NCI-H1048 (cell line): ENCODE measurements around the gene RAD51B.

Experiments
- DNase-seq: peaks from one replicate; lab custom pipeline; 2025; lab: John Stamatoyannopoulos, UW

Gene RAD51B

GRCh38 chr14:68392393-68393141 lies 573.0 kb downstream of the RAD51B start:
- DNase-seq = no peak

- no peak for DNase-seq
Observed at GRCh38 chr14:68393259-68393658, 573.7 kb downstream of the RAD51B start.

- DNase-seq = no peak
Observed at GRCh38 chr14:68394118-68394763, 574.7 kb downstream of the RAD51B start.

- no peak for DNase-seq
Observed at GRCh38 chr14:68394764-68395143, 575.2 kb downstream of the RAD51B start.

GRCh38 chr14:68395604-68396003 lies 576.0 kb downstream of the RAD51B start:
- DNase-seq = no peak

GRCh38 chr14:68396461-68396860 lies 576.9 kb downstream of the RAD51B start:
- DNase-seq = no peak

- DNase-seq = no peak
Observed at GRCh38 chr14:68397371-68397811, 577.8 kb downstream of the RAD51B start.

- no peak for DNase-seq
Observed at GRCh38 chr14:68397822-68398221, 578.2 kb downstream of the RAD51B start.

GRCh38 chr14:68398370-68398769 lies 578.8 kb downstream of the RAD51B start:
- no peak for DNase-seq

- no peak for DNase-seq
Observed at GRCh38 chr14:68399971-68400370, 580.4 kb downstream of the RAD51B start.

GRCh38 chr14:68401317-68401716 lies 581.7 kb downstream of the RAD51B start:
- no peak for DNase-seq

- DNase-seq = no peak
Observed at GRCh38 chr14:68401855-68402254, 582.3 kb downstream of the RAD51B start.

GRCh38 chr14:68402525-68403101 lies 583.0 kb downstream of the RAD51B start:
- DNase-seq = no peak

- no peak for DNase-seq
Observed at GRCh38 chr14:68403191-68404145, 583.9 kb downstream of the RAD51B start.

GRCh38 chr14:68404146-68404527 lies 584.6 kb downstream of the RAD51B start:
- DNase-seq = no peak

- DNase-seq = no peak
Observed at GRCh38 chr14:68404652-68405183, 585.1 kb downstream of the RAD51B start.

- no peak for DNase-seq
Observed at GRCh38 chr14:68405961-68406360, 586.4 kb downstream of the RAD51B start.

GRCh38 chr14:68407285-68407684 lies 587.7 kb downstream of the RAD51B start:
- DNase-seq = no peak

GRCh38 chr14:68407825-68408224 lies 588.2 kb downstream of the RAD51B start:
- no peak for DNase-seq

- DNase-seq = no peak
Observed at GRCh38 chr14:68408680-68409079, 589.1 kb downstream of the RAD51B start.

GRCh38 chr14:68409387-68409786 lies 589.8 kb downstream of the RAD51B start:
- DNase-seq = no peak
